ENCODE measurements around the gene SMARCB1. TPM values are rescaled to one million over a fixed set of nuclear protein-coding genes. Genes with fewer than 3 reads are reported as not detected.

The SMARCB1 gene
- polyA plus RNA-seq, 1 of the 3 experiments (the other 2 are of a cell fraction), result 215 TPM

DNA sequence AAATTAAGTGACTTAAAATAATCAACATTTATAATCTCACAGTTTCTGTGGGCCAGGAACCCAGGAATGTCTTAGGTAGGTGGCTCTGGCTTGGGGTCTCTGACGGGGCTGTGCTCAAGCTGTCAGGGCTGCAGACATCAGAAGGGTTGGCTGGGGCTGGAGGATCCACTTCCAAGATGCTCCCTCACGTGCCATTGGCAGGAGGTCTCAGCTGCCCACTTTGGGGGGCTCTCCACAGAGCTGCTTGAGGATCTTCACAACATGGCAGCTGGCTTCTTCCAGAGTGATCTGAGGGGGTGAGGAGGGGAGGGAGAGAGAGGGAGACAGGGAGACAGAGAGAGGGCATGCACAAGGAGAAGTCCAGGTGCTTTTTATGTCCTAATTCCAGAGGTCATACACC lies 89.0 kb downstream of the SMARCB1 start:
- Histone ChIP-seq H3K4me3 (ENCODE audit: low read depth in 2 of 2, low read length in 1 of 2) (no peak overlapping the region), H3K9me3 (no peaks in the 10 kb centered on the region)
- TF ChIP-seq JUND (IDR thresholded peaks at IDR 0.05) (no peak), USF1 (IDR thresholded peaks at IDR 0.05; ENCODE audit: borderline replicate concordance, low read depth) (no peak), FOXM1 (IDR thresholded peaks at IDR 0.05; ENCODE audit: low read depth) (no peak), ELF1 (IDR thresholded peaks at IDR 0.05) (no peak), CTCF (IDR thresholded peaks at IDR 0.05) (no peak), GATA2 (CRISPR knock-in tag; IDR thresholded peaks at IDR 0.05) (no peak), IRF3 (IDR thresholded peaks at IDR 0.05; ENCODE audit: low read depth, low read length) (no peak), EP300 (IDR thresholded peaks at IDR 0.05; ENCODE audit: borderline replicate concordance in 1 of 2, low read depth in 1 of 2, low read length in 1 of 2) (no peak), TCF12 (IDR thresholded peaks at IDR 0.05) (no peak), RXRA (IDR thresholded peaks at IDR 0.05; ENCODE audit: borderline replicate concordance, low read depth) (no peak), SIN3A (IDR thresholded peaks at IDR 0.05; ENCODE audit: borderline replicate concordance, low read depth, low read length) (no peak), NFIC (IDR thresholded peaks at IDR 0.05; ENCODE audit: borderline replicate concordance) (no peak), TAF1 (IDR thresholded peaks at IDR 0.05; ENCODE audit: borderline replicate concordance, low read depth, low read length) (no peak)
- TF ChIP-seq, protein P1, sequence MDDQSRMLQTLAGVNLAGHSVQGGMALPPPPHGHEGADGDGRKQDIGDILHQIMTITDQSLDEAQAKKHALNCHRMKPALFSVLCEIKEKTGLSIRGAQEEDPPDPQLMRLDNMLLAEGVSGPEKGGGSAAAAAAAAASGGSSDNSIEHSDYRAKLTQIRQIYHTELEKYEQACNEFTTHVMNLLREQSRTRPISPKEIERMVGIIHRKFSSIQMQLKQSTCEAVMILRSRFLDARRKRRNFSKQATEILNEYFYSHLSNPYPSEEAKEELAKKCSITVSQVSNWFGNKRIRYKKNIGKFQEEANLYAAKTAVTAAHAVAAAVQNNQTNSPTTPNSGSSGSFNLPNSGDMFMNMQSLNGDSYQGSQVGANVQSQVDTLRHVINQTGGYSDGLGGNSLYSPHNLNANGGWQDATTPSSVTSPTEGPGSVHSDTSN (IDR thresholded peaks at IDR 0.05), result no peak
- TF ChIP-seq, protein P2, sequence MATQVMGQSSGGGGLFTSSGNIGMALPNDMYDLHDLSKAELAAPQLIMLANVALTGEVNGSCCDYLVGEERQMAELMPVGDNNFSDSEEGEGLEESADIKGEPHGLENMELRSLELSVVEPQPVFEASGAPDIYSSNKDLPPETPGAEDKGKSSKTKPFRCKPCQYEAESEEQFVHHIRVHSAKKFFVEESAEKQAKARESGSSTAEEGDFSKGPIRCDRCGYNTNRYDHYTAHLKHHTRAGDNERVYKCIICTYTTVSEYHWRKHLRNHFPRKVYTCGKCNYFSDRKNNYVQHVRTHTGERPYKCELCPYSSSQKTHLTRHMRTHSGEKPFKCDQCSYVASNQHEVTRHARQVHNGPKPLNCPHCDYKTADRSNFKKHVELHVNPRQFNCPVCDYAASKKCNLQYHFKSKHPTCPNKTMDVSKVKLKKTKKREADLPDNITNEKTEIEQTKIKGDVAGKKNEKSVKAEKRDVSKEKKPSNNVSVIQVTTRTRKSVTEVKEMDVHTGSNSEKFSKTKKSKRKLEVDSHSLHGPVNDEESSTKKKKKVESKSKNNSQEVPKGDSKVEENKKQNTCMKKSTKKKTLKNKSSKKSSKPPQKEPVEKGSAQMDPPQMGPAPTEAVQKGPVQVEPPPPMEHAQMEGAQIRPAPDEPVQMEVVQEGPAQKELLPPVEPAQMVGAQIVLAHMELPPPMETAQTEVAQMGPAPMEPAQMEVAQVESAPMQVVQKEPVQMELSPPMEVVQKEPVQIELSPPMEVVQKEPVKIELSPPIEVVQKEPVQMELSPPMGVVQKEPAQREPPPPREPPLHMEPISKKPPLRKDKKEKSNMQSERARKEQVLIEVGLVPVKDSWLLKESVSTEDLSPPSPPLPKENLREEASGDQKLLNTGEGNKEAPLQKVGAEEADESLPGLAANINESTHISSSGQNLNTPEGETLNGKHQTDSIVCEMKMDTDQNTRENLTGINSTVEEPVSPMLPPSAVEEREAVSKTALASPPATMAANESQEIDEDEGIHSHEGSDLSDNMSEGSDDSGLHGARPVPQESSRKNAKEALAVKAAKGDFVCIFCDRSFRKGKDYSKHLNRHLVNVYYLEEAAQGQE (IDR thresholded peaks at IDR 0.05; ENCODE audit: low read depth, low read length), result no peak

More for the DNA sequence above, 89.0 kb downstream of the SMARCB1 start:
- Histone ChIP-seq H3F3A (replicated peaks; ENCODE audit: insufficient read depth) (no peaks in the 10 kb centered on the region), H4K20me1 (ENCODE audit: insufficient read depth) (no peaks in the 10 kb centered on the region), H3K9ac (no peak overlapping the region), H3K4me2 (no peak overlapping the region), H3K36me3 (replicated peaks in 1 of 2; ENCODE audit: control insufficient read depth in 1 of 2, insufficient read depth in 2 of 2, low read length in 1 of 2) (peaks cover 0 to 13% of the 10 kb centered on the region in 2 experiments), H3K4me1 (ENCODE audit: control insufficient read depth in 1 of 2, insufficient read depth in 2 of 2, low read depth in 1 of 2, low read length in 1 of 2) (no peaks in the 10 kb centered on the region), H3K27me3 (ENCODE audit: insufficient read depth) (no peaks in the 10 kb centered on the region), H3K79me2 (ENCODE audit: insufficient read depth) (no peaks in the 10 kb centered on the region), H3K9me2 (no peaks in the 10 kb centered on the region), H3K27ac (ENCODE audit: low read depth in 2 of 2, low read length in 1 of 2) (no peak overlapping the region), H2AFZ (ENCODE audit: low read depth) (no peak overlapping the region)
- no peak for DNase-seq
- ChIA-PET CTCF (interaction anchor here (0.8 to 1.1 kb wide), 3 partner anchors 13 to 26 kb away, joined by 4 to 6 read pairs (median 4); partner anchors contain the start of gene MIF), POLR2A (no interaction called here)
- WGBS (ENCODE audit: low lambda C conversion rate), result 75% methylated on average over 2 of the region's 2 CpGs

Data from SK-N-SH (cell line).